G401 (cell line): Measurements from ENCODE around the gene MREG. TPM values are rescaled to one million over a fixed set of nuclear protein-coding genes. Genes with fewer than 3 reads are reported as not detected.
A peak's percentile ranks its signal among the peaks of the same experiment; 100 is the strongest.
"Not testable (repeated sequence)": the region's sequence is repeated elsewhere in the genome, so short reads cannot be mapped to it uniquely, and the experiment has no call there.

Experiments used
- DNase-seq: peaks from one replicate; pipeline ENCODE4 v3.0.0-alpha.2; 2015; ENCODE audit warnings: low spot score
- in situ Hi-C: cut with HindIII; loops from 2 replicates; pipeline ENCODE4 v1.10.0; 2016; ENCODE audit warnings: low sequenced_read_pairs, mixed read lengths
- total RNA-seq: library from RNA; depleted of rRNA; stranded (reverse); fragments of >200 nt; shearing (Covaris generic); gene quantifications from 2 replicates; pipeline ENCODE4 v1.2.3, GENCODE V29; 2014

MREG gene
- total RNA-seq, 1 experiment from 2014 or later = 4.0 TPM

DNA sequence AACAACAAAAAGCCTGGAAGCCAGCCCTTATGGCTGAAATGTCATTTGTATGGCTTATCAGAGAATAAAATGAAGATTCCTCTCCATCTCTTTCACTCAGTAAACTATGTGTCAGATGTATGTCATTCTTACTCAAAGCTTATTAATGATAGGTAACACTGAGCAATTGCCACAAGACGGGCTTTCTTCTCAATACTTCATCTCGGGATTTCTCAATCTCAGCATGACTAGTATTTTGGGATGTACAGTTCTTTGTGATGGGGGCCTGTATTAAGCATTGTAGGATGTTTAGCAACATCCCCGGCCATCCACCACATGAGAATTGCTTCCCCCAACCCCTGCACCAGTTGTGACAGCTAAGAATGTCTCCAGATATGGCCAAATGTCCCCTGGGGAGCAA lies 80.2 kb downstream of the MREG start:
- in situ Hi-C loops = no loop called here
- DNase-seq = no peak

DNA sequence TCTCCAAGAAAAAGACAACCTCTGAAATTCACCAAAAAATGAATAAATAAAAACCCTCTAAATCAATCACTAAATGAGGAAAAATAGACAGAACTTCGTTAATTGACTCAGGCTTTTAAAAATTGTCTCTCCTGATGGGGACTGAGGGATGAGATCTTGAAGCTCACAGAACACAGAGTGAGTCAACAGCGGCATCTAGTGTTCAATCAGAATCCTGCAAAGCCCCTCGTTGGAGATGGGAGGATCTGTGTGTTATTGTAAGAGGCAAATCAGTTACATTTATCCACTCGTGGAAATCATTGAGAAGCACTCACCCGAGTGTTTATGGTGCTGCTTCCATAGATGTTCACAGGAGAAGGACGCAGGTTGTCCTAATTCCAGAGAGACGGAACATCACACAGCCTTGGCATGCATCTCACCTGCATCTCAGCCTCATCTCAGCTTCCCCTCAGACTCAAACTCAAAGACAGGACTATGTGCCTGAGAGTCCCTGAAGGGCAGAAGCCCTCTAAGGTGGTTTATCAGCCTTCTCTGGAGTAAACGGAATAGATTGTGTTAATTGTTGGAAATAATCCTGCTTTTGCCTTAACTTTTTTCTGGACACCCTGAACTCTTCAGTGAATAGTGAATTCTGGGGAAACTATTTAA lies 82.0 kb downstream of the MREG start:
- peak; percentile 83 for DNase-seq
- in situ Hi-C loops = no loop called here

DNA sequence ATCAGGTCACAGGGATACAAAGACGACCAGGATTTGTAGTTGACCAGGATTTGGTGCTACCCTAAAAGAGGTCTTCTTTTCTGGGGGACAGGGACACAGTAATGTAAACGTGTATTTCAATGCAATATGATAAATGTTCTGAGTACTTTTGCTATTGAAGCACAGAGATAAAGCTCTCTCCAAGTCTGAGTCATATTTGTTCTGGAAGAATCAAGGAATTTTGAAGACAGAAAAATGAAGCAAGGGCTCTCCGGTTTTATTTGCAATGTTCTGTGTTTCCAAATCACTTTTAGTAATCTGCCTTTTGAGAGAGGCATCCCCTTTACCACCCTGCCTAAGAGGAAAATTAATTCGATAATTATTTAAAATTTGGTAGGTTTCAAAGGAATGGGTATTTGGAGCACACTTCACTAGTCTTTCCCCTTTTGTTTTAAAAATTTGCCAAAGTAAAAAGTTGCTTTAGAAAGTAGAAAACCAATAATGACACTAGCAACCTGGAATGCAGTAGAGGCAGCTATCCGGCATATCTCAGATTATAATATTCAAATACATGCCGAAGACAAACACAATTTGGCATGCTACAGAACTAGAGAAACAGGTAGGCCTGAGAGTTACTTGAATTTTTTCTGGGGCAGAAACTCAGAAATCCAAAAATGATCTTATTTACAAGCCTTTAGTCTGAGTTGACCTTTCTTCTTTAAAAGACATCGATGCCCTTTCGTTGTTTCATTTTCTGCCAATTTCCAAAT lies 82.7 kb downstream of the MREG start:
- no peak for DNase-seq
- in situ Hi-C loops = no loop called here

DNA sequence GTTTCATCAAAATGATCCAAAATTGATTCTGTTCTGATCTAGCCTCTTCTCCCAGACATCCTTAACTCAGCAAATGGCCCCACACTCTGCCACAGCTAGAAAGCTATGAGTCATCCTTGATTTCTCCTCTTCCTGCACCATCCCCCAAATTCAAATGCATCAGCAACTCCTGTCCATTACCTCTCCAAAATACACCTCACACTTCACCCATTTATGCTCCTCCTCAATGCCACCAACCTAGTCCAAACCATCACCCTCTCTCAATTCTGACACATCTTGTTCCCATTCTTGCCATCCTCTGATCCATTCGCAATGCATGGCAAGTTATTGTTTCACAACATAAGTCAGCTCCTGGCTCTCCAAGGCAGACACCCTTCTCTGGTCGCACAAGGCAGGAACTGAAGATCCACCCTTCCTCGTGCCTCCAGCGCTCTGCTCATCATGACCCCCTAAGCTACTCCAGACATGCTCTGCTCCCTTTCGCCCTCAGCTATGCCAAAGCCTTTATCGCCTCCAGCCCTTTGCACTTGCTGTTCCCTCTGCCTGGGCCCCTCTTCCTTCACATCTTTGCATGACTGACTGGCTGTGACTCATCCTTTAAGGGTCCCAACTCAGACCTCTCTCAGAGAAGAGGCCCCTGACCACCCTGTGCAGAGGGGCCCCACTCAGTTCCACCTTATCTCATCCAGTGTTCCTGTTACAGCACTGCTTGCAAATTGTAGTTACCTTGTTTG lies 83.6 kb downstream of the MREG start:
- in situ Hi-C loops = no loop called here
- DNase-seq = no peak

DNA sequence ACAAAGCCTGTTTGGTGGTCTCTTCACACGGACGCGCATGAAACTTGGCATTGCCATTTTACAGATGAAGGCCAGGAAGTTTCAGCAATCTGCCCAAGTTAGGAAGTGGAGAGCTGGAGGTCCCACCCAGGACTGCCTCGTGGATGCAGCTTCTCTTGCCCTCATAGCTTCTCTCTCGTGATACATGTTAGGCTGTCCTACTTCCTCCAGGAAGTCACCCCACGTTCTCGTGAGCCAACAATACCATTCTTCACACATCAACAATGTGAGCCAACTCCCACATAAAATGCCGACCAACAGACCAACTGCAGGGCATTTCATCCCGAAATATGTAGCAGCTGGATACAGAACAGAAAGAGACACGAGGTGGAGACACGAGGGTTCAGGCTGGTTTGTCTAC lies 85.3 kb downstream of the MREG start:
- in situ Hi-C loops = no loop called here
- DNase-seq = no peak

DNA sequence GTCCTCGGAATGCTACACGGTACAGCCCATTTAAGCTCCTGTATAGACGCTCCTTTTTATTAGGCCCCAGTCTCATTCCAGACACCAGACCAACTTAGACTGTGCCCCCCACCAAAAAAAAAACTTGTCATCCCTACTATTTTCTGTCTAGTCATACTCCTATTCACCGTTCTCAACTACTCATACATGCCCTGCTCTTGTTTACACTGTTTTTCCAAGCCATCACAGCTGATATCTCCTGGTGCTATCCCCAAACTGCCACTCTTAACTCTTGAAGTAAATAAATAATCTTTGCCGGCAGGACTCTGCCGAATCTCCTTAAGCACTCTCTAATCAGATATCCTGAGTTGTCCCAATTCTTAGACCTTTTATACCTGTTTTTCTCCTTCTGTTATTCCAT lies 86.4 kb downstream of the MREG start:
- in situ Hi-C loops, DNase-seq: not testable (repeated sequence)

DNA sequence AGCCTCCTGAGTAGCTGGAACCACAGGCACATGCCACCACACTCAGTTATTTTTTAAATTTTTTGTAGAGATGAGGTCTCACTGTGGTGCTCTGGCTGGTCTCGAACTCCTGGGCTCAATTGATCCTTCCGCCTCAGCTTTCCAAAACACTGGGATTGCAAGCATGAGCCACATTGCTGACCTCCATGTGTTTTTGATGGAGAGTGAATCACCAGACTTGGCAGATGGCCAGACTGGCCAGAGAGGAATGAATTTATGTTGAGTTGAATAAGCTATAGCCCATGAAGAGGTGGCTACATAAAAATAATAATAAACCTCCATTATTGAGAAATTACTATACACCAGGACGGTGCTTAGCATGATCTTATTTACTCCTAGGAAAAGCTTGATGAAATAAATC lies 91.5 kb downstream of the MREG start:
- in situ Hi-C loops = no loop called here

DNA sequence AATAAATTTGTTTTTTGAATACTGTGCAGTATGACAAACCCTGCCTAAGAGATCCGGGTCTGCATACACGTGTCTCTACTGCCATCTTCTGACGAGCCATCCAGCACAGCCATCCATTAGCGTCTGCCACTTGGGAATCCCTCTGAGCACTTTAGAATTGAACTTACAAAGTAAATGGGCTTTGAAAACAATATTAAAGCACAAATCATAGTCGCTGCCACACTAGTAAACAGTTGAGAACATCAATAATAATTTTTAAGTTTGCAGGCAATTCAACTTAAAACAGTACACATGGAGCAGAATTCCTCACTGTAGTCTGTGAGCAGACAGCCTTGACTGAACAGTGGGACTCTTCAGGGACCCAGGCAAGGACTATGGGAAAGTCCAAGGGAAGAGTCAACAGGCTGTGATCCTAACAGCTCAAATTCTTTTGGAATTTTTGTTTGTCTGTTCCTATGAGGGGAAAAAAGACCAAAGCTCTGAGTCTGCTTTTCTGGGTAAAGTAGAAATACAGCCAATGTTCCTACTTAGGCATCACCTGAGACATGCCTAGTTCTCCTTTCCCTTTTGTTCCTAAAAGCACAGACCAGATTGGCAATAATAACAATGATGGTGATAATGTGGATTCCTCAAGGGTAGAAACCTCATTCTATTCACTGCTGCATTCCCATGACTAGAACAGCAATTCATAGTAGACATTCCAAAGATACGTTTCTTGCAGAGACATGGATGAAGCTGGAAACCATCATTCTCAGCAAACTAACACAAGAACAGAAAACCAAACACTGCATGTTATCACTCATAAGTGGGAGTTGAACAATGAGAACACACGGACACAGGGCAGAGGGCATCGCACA lies 92.9 kb downstream of the MREG start:
- DNase-seq = peak; percentile 67
- in situ Hi-C loops = no loop called here

More for the DNA sequence above, 91.5 kb downstream of the MREG start:
- no peak for DNase-seq

DNA sequence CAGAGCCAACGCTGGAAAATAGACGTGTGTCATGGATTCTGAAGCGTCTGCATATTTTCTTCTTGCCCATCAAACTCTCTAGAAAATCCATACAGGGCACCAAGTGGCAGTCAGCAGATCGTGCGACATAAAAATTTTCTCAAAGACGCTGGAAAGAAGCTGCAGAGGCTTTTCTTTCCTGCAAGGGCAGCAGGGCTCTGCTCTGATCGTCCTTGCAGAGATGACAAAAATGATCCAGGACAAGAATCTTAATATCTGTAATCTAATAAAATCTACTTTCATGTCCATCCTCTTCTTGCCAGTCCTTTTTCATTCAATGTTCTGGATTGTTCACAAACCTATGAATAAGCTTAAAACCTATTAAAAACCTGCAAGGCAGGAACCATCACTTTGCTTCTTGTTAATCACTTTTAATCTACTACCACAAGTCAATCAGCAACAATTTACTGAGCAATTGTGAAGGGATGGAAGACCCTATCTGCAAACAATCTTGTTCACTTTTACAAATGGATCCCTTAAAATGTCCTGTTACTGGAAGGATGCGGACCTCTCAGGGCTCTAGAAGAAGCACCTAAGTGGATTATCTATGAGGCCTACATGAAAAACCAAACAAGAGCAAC lies 93.6 kb downstream of the MREG start:
- in situ Hi-C loops = no loop called here
- no peak for DNase-seq

DNA sequence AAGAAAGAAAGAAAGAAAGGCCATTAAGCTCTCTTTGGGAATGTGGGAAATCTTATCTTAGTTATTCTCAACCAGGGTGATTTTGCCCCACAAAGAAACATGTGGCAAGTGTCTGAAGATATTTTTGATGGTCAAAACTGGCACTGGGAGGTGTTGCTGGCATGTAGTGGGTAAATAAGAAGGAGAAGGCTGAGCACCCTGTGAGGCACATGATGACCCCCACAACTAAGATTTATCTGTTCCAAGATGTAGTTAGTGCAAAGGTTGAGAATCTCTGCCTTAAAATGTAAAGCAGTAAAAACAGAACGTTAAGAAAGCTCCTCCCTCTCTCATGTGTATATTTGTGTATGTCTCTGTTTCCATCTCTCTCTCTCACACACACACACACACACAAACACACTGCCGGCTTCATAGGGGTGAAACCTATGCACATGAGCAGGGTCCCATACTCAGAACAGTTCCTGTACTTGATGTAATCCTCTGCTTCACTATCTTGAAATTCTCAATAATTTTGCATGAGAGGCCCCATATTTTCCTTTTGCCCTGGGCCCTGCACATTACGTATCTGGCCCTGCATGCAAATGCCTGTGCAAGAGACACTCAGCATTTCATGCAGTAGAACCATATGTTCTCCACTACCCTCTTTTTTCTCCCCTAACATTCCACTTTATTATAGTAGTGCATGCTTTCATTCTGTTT lies 94.3 kb downstream of the MREG start:
- in situ Hi-C loops = no loop called here

DNA sequence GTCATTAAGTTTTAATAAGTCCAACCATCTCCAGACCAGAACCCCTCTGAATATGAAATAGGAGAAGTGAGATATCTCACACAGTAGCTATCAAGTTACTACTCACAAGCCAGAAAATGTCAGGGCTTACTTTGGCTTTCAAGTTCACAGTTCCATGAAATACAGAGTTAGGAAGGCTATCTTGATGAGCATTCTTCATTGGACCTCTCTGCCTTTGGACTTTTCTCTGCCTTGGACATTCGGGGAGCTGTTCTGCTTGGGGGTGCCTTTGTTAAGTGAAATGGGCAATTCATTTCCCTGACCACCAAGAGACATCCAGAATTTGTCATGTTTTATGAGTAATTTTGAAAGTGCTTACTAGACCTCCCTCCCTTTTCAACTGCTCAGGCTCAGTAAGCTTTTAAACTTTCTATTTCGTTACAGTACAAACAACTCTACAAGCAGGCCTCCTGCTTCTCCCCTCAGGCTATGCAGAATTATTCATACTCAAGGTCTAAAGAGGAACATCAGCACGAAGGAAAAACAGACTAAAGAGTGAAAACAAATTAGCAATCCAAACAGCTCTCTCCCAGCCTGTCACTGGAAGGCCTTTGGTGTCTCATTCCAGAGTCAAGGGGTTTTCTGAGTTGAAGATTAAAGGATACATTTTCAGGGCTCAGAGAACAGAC lies 95.3 kb downstream of the MREG start:
- DNase-seq = no peak
- in situ Hi-C loops = no loop called here

More for the DNA sequence above, 94.3 kb downstream of the MREG start:
- no peak for DNase-seq

DNA sequence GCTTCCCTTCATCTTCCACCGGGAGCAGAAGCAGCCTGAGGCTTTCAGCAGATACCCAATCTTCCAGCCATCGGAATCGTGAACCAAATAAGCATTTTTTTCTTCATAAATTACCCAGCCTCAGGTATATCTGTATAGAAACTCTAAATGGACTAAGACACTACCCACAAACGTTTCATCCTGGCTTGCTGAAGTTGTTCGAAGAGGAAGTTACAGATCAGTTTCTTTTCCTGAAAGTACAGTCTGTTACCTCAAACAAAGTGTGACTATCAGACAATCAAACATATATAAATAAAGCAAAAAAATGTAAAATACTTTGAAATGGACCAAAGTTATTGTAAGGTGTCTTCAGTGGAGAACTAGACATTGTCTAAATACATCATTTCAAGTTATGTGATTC lies 97.9 kb downstream of the MREG start:
- DNase-seq = no peak
- in situ Hi-C loops = no loop called here

DNA sequence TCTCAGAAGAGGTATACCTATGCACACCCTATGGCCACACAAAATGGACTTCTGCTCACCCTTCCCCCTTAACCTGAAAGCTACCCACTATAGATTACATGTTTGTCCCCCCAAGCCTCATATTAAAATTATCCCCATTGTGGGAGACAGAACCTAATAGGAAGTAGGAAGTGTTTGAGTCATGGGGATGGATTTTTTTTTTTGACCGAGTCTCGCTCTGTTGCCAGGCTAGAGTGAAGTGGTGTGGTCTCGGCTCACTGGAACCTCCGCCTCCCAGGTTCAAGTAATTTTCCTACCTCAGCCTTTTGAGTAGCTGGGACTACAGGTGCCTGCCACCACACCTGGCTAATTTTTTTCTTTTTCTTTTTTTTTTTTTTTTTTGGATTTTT lies 98.6 kb downstream of the MREG start:
- in situ Hi-C loops = no loop called here
- no peak for DNase-seq

DNA sequence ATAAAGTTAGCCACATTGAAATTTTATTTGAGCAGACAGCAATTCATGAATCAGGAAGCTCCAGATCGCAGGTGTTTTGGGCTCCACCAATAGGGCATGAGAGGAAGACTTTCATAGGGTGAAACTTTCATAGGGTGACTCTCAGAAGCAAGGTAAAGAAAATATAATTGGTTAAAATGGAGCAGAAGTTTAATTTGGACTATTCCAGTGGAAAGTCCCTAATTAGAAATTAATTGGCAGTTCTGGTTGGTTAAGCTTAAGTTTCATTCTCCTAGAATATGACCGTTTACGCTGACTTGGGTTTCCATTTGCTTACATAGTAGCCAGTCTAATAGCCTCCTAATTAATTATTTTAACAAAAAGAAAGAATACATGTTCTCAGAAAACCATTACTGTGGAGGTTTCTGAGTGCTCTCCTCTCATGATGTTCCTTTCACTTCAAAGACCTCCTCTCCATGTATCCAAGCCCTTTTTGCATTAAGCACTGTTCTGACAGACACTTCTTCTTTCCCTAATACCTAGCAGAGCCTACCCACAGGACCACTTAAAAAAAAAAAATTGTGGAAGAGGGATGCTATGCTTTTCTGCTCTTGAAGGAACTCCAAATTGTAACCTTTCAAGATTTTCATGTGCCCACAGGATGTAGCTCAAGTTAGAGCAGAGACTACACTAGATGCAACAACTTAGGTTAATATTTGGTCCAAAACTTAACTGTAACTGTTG lies 99.1 kb downstream of the MREG start:
- DNase-seq = no peak
- in situ Hi-C loops = no loop called here

DNA sequence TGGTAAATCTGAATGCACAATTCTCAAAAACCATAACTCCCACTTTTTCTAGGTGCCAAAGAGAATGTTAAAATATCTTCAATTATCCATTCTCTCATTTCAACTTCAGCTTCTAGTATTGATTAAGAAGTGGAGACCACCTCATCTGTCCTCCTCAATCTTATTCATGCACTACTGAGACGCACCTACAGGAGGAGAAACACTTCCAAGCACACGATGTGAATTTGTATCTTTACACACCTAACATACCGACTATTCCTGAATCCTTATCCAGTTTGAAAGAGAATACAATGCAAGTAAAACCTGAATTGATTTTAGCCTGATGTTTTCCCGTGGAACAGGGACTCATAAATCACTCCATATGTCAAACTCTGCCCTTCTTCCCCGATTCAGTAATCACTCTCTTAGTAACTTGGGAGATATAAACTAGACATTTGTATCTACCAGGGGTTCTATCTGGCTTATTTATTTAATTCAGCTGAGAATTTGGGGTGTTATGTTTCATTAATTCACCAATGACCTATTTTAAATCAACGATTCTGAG lies 101.0 kb downstream of the MREG start:
- DNase-seq = no peak

DNA sequence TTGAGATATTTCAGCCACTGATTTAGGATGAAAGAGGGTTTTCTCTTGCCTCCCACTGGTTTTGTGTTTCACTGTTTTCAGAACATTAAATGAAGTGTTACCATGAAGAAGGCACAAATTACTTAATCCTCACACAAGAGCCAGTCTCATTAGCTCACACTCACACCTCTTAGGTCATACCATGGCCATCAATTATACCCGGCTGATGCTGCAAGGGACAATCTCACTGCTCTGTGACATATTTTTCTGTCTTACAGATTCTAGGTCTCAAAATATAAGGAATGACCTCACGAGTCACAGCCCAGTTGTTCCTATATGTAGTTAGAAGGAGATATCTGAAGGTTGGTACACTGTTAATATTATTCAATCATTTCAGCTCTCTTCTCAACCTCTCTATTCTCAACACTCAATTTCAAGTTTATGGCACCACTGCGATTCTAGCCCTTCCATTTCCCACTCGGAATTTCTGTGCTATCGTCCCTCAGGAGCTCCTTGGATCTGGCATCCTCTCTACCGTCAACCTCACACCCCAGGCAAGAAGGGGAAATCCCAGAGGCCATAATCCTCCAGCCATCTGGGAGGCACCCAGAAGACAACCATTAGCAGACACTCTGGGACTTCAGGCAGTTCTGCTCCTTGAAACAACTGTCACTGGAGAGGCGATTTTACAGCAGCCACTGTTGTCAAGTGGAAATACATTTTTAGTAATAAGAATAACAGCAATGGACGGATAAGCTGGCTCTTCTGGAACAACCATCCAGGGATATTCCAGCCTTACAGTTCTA lies 101.9 kb downstream of the MREG start:
- no peak for DNase-seq
- in situ Hi-C loops = no loop called here

More for the DNA sequence above, 101.0 kb downstream of the MREG start:
- in situ Hi-C loops = no loop called here
